HEK293 (cell line): ENCODE results near the gene C1QTNF12.
A peak's percentile ranks its signal among the peaks of the same experiment; 100 is the strongest.

Experiments used
- CTCF ChIA-PET: fragments of 350-600 bp; formaldehyde crosslinking; extraction: SDS; loops from one replicate; lab custom pipeline; 2021; ENCODE audit warnings: antibody characterized with exemption; lab: Yijun Ruan, JAX
- POLR2A ChIA-PET: fragments of 300-600 bp; formaldehyde crosslinking; extraction: SDS; loops from one replicate; lab custom pipeline; 2020; ENCODE audit warnings: antibody characterized with exemption, inconsistent platforms; lab: Yijun Ruan, JAX
- H3K27ac ChIP-seq: fragments of 200-500 bp; sonication (Bioruptor generic); 2 replicates; pipeline ENCODE4 v1.5.1; 2014; ENCODE audit warnings: low read depth, low read length, control low read depth, inconsistent platforms; ENCODE audit errors: extremely low read depth
- H3K36me3 ChIP-seq, 2 experiments: fragments of 200-500 bp in 1 of 2; sonication (Bioruptor generic) in 1 of 2; 1 replicate in 1 of 2; 2 replicates in 1 of 2; pipeline ENCODE4 v1.5.1; 2014 to 2017; ENCODE audit warnings: inconsistent platforms in 2 of 2, low read length in 2 of 2; ENCODE audit not compliant: control insufficient read depth in 2 of 2, insufficient read depth in 1 of 2
- H3K4me1 ChIP-seq: fragments of 200-500 bp; sonication (Bioruptor generic); 2 replicates; pipeline ENCODE4 v1.5.1; 2014; ENCODE audit warnings: mild to moderate bottlenecking, low read length, inconsistent platforms; ENCODE audit not compliant: control insufficient read depth, insufficient read depth
- H3K4me3 ChIP-seq: 2 replicates; pipeline ENCODE4 v1.5.1; 2011; ENCODE audit warnings: low read depth, mild to moderate bottlenecking, control low read depth, low read length, moderate library complexity
- H3K9me3 ChIP-seq: fragments of 200-500 bp; sonication (Bioruptor generic); 2 replicates; pipeline ENCODE4 v1.5.1; 2014; ENCODE audit warnings: low read depth, low read length, inconsistent platforms; ENCODE audit not compliant: control insufficient read depth, insufficient read depth
- EGR2 ChIP-seq: fragments of 450-650 bp; formaldehyde crosslinking; IDR thresholded peaks from 2 replicates; pipeline ENCODE4 v1.5.1; 2016; ENCODE audit warnings: low read depth, missing biosample characterization, missing genetic modification characterization
- KLF8 ChIP-seq: fragments of 450-650 bp; formaldehyde crosslinking; IDR thresholded peaks from 2 replicates; pipeline ENCODE4 v1.5.1; 2016; ENCODE audit warnings: missing biosample characterization, missing genetic modification characterization
- KLF9 ChIP-seq: fragments of 450-650 bp; formaldehyde crosslinking; IDR thresholded peaks from 2 replicates; pipeline ENCODE4 v1.5.1; 2016; ENCODE audit warnings: missing biosample characterization, missing genetic modification characterization, low read depth
- SP2 ChIP-seq: fragments of 450-650 bp; formaldehyde crosslinking; IDR thresholded peaks from 2 replicates; pipeline ENCODE4 v1.5.1; 2016; ENCODE audit warnings: missing biosample characterization, missing genetic modification characterization
- TRIM28 ChIP-seq: IDR thresholded peaks from 2 replicates; pipeline ENCODE4 v1.6.1; 2011; ENCODE audit warnings: low read length, control low read depth, borderline replicate concordance
- ZBTB7A ChIP-seq: fragments of 450-650 bp; formaldehyde crosslinking; IDR thresholded peaks from 2 replicates; pipeline ENCODE4 v1.5.1; 2016; ENCODE audit warnings: low read depth, missing biosample characterization, missing genetic modification characterization
- ZFHX2 ChIP-seq: fragments of 450-650 bp; formaldehyde crosslinking; conservative IDR thresholded peaks from 2 replicates; pipeline ENCODE4 v1.5.1; 2016; ENCODE audit warnings: missing biosample characterization, missing genetic modification characterization
- ZIC2 ChIP-seq: fragments of 450-650 bp; formaldehyde crosslinking; IDR thresholded peaks from 2 replicates; pipeline ENCODE4 v1.5.1; 2016; ENCODE audit warnings: missing biosample characterization, missing genetic modification characterization
- ZNF48 ChIP-seq: fragments of 450-650 bp; formaldehyde crosslinking; IDR thresholded peaks from 2 replicates; pipeline ENCODE4 v1.5.1; 2016; ENCODE audit warnings: missing biosample characterization, missing genetic modification characterization
- ZNF513 ChIP-seq: fragments of 450-650 bp; IDR thresholded peaks from 2 replicates; pipeline ENCODE4 v1.5.1; 2018; ENCODE audit warnings: missing biosample characterization, missing genetic modification characterization
- ZSCAN23 ChIP-seq: fragments of 450-650 bp; formaldehyde crosslinking; IDR thresholded peaks from 2 replicates; pipeline ENCODE4 v1.5.1; 2016; ENCODE audit warnings: missing biosample characterization, missing genetic modification characterization
- TF ChIP-seq, protein P1 (sequence below): fragments of 450-650 bp; formaldehyde crosslinking; IDR thresholded peaks from 2 replicates; pipeline ENCODE4 v1.5.1; 2016; ENCODE audit warnings: missing biosample characterization, missing genetic modification characterization
- TF ChIP-seq, protein P2 (sequence below): fragments of 450-650 bp; formaldehyde crosslinking; IDR thresholded peaks from 2 replicates; pipeline ENCODE4 v1.5.1; 2016; ENCODE audit warnings: missing biosample characterization, missing genetic modification characterization, borderline replicate concordance

C1QTNF12 gene

DNA sequence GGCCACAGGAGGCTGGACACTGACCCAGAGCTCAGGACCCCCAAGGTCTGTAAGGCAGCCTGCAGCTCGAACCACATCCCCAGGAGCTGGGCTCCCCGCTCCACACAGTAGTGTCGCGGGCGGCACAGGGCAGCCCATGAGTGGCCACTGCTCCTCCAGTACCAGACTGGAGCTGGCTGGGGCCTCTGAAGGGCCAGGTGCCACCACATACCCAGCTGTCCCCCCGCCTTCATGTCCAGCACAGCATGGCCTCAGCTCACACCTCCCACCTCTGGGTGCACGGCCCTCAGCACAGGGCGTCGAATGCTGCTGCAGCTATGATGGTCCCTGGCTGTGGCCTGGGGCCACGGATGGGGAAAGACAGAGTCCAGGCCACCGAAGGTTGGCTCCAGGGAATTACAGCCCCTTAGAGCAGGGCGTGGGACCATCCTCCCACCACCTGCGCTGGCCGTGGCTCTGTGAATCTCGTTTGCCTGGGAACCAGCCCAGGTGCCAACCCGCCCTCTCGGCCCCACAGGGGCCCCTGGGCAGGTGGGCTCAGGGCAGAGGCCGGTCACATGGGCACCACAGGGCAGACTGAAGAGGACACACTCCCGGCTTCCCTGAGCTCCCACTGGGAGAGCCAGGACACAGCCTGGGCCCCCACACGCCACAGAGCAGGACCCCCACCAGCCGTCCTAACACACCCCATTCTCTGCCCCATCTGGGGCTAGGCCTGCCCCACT is 30.5 kb downstream of the C1QTNF12 start (continued):
- TF ChIP-seq ZNF513 = no peak
- TF ChIP-seq, all 188 proteins: peak for 2

GRCh38 chr1:1215080-1215676 is 31.3 kb downstream of the C1QTNF12 start:
- no peak overlapping the region for H3K27ac ChIP-seq
- H3K4me3 ChIP-seq = no peak overlapping the region
- H3K36me3 ChIP-seq = peaks cover 0 to 49% of the 10 kb centered on the region in 2 experiments; a peak in 1 of 3 replicates
- H3K9me3 ChIP-seq = no peaks in the 10 kb centered on the region
- H3K4me1 ChIP-seq = no peaks in the 10 kb centered on the region
- 0 out of 2 replicates have a peak, but pooled peaks have one; percentile 9 for TF ChIP-seq KLF8 (tag by site-specific recombination)
- TF ChIP-seq, protein P1, sequence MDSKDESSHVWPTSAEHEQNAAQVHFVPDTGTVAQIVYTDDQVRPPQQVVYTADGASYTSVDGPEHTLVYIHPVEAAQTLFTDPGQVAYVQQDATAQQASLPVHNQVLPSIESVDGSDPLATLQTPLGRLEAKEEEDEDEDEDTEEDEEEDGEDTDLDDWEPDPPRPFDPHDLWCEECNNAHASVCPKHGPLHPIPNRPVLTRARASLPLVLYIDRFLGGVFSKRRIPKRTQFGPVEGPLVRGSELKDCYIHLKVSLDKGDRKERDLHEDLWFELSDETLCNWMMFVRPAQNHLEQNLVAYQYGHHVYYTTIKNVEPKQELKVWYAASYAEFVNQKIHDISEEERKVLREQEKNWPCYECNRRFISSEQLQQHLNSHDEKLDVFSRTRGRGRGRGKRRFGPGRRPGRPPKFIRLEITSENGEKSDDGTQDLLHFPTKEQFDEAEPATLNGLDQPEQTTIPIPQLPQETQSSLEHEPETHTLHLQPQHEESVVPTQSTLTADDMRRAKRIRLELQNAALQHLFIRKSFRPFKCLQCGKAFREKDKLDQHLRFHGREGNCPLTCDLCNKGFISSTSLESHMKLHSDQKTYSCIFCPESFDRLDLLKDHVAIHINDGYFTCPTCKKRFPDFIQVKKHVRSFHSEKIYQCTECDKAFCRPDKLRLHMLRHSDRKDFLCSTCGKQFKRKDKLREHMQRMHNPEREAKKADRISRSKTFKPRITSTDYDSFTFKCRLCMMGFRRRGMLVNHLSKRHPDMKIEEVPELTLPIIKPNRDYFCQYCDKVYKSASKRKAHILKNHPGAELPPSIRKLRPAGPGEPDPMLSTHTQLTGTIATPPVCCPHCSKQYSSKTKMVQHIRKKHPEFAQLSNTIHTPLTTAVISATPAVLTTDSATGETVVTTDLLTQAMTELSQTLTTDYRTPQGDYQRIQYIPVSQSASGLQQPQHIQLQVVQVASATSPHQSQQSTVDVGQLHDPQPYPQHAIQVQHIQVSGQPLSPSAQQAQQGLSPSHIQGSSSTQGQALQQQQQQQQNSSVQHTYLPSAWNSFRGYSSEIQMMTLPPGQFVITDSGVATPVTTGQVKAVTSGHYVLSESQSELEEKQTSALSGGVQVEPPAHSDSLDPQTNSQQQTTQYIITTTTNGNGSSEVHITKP = peak; percentile 72
- TF ChIP-seq EGR2 (tag by site-specific recombination) = no peak
- CTCF ChIA-PET = interaction anchor here (0.6 kb wide), 1 partner anchor 53 kb away, joined by 3 read pairs; no protein-coding TSS in a partner anchor
- POLR2A ChIA-PET = interaction anchor here (1.1 to 1.5 kb wide), 2 partner anchors 11 to 17 kb away, joined by 3 to 4 read pairs; no protein-coding TSS in a partner anchor

DNA sequence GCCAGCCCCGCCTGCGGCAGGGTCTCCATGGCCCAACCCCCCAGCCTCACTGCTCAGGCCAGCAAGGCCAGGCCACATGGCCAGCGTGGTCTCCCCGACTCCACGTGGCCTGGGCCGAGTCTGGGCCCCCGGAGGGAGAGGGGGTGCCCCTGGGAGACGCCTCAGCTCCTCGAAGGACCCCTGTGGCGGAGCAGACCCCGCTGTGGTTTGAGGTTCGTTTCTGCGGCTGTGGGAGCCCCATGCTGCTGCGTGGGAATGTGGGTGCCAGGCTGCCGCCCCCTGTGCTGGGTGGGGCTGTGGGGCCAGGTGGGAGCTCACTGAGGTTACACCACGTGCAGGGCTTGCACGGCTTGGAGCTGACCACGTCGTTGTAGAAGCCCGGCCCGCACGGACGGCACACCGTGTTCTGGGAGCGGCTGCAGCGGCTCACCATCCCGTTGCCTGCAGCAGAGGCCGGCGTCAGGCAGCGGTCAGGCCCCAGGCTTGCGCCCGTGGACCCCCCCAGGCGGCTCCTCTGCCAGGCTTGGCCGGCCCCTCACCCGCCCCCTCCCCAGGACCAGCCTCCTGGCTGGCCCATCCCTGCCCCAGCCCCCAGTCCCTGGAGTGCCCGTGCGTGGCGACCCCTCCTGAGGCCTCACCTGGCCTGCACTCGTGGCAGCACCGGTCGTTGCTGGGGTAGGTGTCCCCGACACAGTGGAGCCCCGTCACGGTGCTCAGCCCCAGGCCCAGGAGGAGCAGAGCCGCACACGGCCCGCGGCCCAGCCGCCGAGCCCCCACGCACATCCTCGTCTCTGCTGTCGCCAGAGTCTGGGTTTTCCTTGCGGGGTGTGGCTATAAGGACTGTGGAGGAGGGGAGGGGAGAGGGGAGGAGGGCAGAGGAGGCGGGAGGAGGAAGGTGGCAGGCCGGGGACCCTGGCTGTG is 32.9 kb downstream of the C1QTNF12 start, which contains the start of gene TNFRSF4:
TNFRSF4 (minus strand) TSS at position 809 of the 921 bp plus-strand sequence; CDS start at position 783, 26 bp downstream.
- H3K9me3 ChIP-seq = no peaks in the 10 kb centered on the region
- H3K36me3 ChIP-seq = peaks cover 0 to 34% of the 10 kb centered on the region in 2 experiments; a peak in 1 of 3 replicates
- H3K27ac ChIP-seq = no peak within 1 kb of the TSS
- POLR2A ChIA-PET = no interaction called here
- TF ChIP-seq TRIM28 (no peak), ZFHX2 (tag by site-specific recombination) (peak; percentile 35), ZIC2 (no peak), ZBTB7A (0 out of 2 replicates have a peak, but pooled peaks have one; percentile 60), ZNF48 (tag by site-specific recombination) (no peak)
- TF ChIP-seq, all 188 proteins: peak for 2
- CTCF ChIA-PET = interaction anchor here (0.7 kb wide), 1 partner anchor 282 kb away, joined by 4 read pairs; no protein-coding TSS in a partner anchor
- Histone ChIP-seq H3K4me1 (no peaks in the 10 kb centered on the region), H3K4me3 (no peak within 1 kb of the TSS)

GRCh38 chr1:1212780-1213344 is 33.7 kb downstream of the C1QTNF12 start:
- no peak overlapping the region for H3K27ac ChIP-seq
- ChIA-PET POLR2A (interaction anchor here (1.0 kb wide), 1 partner anchor 26 kb away, joined by 4 read pairs; no protein-coding TSS in a partner anchor), CTCF (interaction anchor here (0.6 kb wide), 1 partner anchor 11 kb away, joined by 3 read pairs; no protein-coding TSS in a partner anchor)
- peaks cover 0 to 27% of the 10 kb centered on the region in 2 experiments; a peak in 1 of 3 replicates for H3K36me3 ChIP-seq
- peaks cover 3% of the 10 kb centered on the region; the same call in 1 of the 2 replicates for H3K4me1 ChIP-seq
- no peak overlapping the region for H3K4me3 ChIP-seq
- H3K9me3 ChIP-seq = no peaks in the 10 kb centered on the region
- TF ChIP-seq SP2 (tag by site-specific recombination) (peak; percentile 11; the same call in 1 of the 2 replicates), ZSCAN23 (tag by site-specific recombination) (no peak), KLF9 (no peak)
- TF ChIP-seq, protein P2, sequence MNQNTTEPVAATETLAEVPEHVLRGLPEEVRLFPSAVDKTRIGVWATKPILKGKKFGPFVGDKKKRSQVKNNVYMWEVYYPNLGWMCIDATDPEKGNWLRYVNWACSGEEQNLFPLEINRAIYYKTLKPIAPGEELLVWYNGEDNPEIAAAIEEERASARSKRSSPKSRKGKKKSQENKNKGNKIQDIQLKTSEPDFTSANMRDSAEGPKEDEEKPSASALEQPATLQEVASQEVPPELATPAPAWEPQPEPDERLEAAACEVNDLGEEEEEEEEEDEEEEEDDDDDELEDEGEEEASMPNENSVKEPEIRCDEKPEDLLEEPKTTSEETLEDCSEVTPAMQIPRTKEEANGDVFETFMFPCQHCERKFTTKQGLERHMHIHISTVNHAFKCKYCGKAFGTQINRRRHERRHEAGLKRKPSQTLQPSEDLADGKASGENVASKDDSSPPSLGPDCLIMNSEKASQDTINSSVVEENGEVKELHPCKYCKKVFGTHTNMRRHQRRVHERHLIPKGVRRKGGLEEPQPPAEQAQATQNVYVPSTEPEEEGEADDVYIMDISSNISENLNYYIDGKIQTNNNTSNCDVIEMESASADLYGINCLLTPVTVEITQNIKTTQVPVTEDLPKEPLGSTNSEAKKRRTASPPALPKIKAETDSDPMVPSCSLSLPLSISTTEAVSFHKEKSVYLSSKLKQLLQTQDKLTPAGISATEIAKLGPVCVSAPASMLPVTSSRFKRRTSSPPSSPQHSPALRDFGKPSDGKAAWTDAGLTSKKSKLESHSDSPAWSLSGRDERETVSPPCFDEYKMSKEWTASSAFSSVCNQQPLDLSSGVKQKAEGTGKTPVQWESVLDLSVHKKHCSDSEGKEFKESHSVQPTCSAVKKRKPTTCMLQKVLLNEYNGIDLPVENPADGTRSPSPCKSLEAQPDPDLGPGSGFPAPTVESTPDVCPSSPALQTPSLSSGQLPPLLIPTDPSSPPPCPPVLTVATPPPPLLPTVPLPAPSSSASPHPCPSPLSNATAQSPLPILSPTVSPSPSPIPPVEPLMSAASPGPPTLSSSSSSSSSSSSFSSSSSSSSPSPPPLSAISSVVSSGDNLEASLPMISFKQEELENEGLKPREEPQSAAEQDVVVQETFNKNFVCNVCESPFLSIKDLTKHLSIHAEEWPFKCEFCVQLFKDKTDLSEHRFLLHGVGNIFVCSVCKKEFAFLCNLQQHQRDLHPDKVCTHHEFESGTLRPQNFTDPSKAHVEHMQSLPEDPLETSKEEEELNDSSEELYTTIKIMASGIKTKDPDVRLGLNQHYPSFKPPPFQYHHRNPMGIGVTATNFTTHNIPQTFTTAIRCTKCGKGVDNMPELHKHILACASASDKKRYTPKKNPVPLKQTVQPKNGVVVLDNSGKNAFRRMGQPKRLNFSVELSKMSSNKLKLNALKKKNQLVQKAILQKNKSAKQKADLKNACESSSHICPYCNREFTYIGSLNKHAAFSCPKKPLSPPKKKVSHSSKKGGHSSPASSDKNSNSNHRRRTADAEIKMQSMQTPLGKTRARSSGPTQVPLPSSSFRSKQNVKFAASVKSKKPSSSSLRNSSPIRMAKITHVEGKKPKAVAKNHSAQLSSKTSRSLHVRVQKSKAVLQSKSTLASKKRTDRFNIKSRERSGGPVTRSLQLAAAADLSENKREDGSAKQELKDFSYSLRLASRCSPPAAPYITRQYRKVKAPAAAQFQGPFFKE = no peak
